HepG2 (cell line): ENCODE data around the gene CRK. TPM values are rescaled to one million over a fixed set of nuclear protein-coding genes. Genes with fewer than 3 reads are reported as not detected.

Experiments
- ELF3 ChIP-seq: IDR thresholded peaks from 2 replicates; pipeline ENCODE4 v1.6.1; 2016; ENCODE audit warnings: missing genetic modification reagents, missing compliant biosample characterization
- NFIC ChIP-seq: IDR thresholded peaks from 2 replicates; pipeline ENCODE4 v1.6.1; 2012; ENCODE audit warnings: mild to moderate bottlenecking, low read length, inconsistent platforms
- RXRB ChIP-seq: IDR thresholded peaks from 2 replicates; pipeline ENCODE4 v1.6.1; 2016; ENCODE audit warnings: borderline replicate concordance, missing genetic modification reagents, missing compliant biosample characterization
- SOX13 ChIP-seq, 3 experiments: fragments of 450-650 bp in 1 of 3; sonication (generic) in 1 of 3; formaldehyde crosslinking in 1 of 3; IDR thresholded peaks in 2 of 3; conservative IDR thresholded peaks in 1 of 3; 2 replicates each; pipeline versions ENCODE4 v1.5.0 to v1.6.1; 2016 to 2020; ENCODE audit warnings: antibody characterized with exemption in 1 of 3, mild to moderate bottlenecking in 1 of 3, missing compliant biosample characterization in 1 of 3, missing genetic modification reagents in 1 of 3, moderate library complexity in 1 of 3
- SRSF1 ChIP-seq: fragments of 200-400 bp; formaldehyde crosslinking; optimal IDR thresholded peaks from 2 replicates; pipeline ENCODE3; 2017; ENCODE audit warnings: mild to moderate bottlenecking, low read depth, low read length, moderate library complexity
- polyA plus RNA-seq, 8 experiments: library from polyadenylated mRNA; depleted of rRNA in 3 of 8; stranded (reverse) in 7 of 8; unstranded in 1 of 8; fragments of >200 nt; fragmentation: Illumina TruSeq in 4 of 8; extraction: Trizol in 4 of 8; gene quantifications; 2 replicates each; pipeline versions ENCODE4 v1.2.1 to v1.2.3, GENCODE V29; 2011 to 2016; ENCODE audit warnings: low read depth in 4 of 8, missing spikeins in 1 of 8, mixed read lengths in 1 of 8; ENCODE audit not compliant: insufficient read depth in 1 of 8
- total RNA-seq, 5 experiments: library from RNA; depleted of rRNA; stranded (reverse); fragments of >200 nt; fragmentation: Illumina TruSeq; extraction: Trizol; gene quantifications; 2 replicates each; pipeline ENCODE4 v1.2.3, GENCODE V29; 2016; ENCODE audit warnings: low read depth in 1 of 5
- TF ChIP-seq, protein P1 (sequence below): sonication (generic); formaldehyde crosslinking; IDR thresholded peaks from 2 replicates; pipeline ENCODE4 v1.8.0; 2022; ENCODE audit warnings: mild to moderate bottlenecking, missing genetic modification reagents
- TF ChIP-seq, protein P2 (sequence below), 2 experiments: fragments of 450-650 bp in 1 of 2; sonication (generic) in 1 of 2; formaldehyde crosslinking in 1 of 2; IDR thresholded peaks; 2 replicates each; pipeline versions ENCODE4 v1.6.1 to v1.8.0; 2016 to 2022; ENCODE audit warnings: antibody characterized with exemption in 1 of 2, mild to moderate bottlenecking in 1 of 2, missing genetic modification reagents in 1 of 2
- TF ChIP-seq, protein P3 (sequence below): IDR thresholded peaks from 2 replicates; pipeline ENCODE4 v1.6.1; 2016; ENCODE audit warnings: mild to moderate bottlenecking, missing biosample characterization, missing genetic modification reagents

The CRK gene
- total and polyA plus RNA-seq, 2 of the 13 experiments (the other 11 are each of a cell fraction or from before 2014, with no cell fraction given): 47.4 to 54.2 TPM

DNA sequence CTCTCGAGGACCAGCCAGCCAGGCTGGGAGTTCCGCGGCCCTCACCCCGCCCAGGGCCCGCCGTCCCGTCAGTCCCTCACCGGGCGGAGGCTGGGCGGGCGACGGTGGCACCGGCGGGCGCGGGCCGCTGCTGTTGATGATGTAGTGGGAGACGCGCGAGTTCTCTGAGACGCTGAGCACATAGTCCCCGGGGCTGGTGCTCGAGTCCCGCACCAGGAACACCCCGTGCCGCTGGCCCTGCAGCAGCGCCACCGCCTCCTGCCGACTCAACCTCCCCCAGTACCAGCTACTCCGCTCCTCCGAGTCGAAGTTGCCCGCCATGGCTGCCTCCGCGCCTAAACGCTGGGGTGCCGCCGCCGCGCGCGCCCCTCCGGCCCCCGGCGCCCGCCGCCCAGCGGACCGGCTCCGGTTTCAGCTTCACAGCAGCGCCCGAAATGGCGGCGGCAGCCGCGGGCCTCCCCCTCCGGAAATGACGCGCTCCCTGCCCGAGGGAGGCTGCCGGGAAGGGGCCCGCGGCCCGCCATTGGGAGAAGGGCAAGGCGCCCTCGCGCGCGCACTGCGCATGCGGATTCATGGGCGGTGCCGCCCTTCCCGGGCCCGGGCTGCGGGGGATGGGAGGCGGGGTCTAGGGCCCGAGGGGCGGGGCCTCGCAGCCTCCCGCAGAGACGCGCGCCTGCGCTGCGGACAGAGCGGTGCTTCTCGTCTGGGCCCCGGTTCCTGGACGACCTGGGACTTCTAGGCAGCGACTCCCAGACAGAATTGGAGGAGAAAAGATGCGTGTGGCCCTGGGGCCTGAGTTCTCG lies at the start of gene CRK (continued):
- TF ChIP-seq, protein P1, sequence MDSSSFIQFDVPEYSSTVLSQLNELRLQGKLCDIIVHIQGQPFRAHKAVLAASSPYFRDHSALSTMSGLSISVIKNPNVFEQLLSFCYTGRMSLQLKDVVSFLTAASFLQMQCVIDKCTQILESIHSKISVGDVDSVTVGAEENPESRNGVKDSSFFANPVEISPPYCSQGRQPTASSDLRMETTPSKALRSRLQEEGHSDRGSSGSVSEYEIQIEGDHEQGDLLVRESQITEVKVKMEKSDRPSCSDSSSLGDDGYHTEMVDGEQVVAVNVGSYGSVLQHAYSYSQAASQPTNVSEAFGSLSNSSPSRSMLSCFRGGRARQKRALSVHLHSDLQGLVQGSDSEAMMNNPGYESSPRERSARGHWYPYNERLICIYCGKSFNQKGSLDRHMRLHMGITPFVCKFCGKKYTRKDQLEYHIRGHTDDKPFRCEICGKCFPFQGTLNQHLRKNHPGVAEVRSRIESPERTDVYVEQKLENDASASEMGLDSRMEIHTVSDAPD (CRISPR knock-in tag): 0 out of 2 replicates have a peak, but pooled peaks have one; percentile 15
- no peak for TF ChIP-seq SOX13 (IDR thresholded peaks at IDR 0.05)
- no peak for TF ChIP-seq SOX13 (CRISPR knock-in tag; conservative IDR thresholded peaks at IDR 0.05 in 1 of 2, IDR thresholded peaks at IDR 0.05 in 1 of 2)
- TF ChIP-seq SRSF1: no peak
- no peak for TF ChIP-seq NFIC
- no peak for TF ChIP-seq RXRB
- TF ChIP-seq, protein P2, sequence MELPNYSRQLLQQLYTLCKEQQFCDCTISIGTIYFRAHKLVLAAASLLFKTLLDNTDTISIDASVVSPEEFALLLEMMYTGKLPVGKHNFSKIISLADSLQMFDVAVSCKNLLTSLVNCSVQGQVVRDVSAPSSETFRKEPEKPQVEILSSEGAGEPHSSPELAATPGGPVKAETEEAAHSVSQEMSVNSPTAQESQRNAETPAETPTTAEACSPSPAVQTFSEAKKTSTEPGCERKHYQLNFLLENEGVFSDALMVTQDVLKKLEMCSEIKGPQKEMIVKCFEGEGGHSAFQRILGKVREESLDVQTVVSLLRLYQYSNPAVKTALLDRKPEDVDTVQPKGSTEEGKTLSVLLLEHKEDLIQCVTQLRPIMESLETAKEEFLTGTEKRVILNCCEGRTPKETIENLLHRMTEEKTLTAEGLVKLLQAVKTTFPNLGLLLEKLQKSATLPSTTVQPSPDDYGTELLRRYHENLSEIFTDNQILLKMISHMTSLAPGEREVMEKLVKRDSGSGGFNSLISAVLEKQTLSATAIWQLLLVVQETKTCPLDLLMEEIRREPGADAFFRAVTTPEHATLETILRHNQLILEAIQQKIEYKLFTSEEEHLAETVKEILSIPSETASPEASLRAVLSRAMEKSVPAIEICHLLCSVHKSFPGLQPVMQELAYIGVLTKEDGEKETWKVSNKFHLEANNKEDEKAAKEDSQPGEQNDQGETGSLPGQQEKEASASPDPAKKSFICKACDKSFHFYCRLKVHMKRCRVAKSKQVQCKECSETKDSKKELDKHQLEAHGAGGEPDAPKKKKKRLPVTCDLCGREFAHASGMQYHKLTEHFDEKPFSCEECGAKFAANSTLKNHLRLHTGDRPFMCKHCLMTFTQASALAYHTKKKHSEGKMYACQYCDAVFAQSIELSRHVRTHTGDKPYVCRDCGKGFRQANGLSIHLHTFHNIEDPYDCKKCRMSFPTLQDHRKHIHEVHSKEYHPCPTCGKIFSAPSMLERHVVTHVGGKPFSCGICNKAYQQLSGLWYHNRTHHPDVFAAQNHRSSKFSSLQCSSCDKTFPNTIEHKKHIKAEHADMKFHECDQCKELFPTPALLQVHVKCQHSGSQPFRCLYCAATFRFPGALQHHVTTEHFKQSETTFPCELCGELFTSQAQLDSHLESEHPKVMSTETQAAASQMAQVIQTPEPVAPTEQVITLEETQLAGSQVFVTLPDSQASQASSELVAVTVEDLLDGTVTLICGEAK (IDR thresholded peaks at IDR 0.05): no peak
- TF ChIP-seq, protein P2 (CRISPR knock-in tag; IDR thresholded peaks at IDR 0.05): no peak
- TF ChIP-seq, protein P3, sequence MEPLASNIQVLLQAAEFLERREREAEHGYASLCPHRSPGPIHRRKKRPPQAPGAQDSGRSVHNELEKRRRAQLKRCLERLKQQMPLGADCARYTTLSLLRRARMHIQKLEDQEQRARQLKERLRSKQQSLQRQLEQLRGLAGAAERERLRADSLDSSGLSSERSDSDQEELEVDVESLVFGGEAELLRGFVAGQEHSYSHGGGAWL (CRISPR knock-in tag): peak; percentile 61; the same call in 1 of the 2 replicates
- TF ChIP-seq ELF3 (CRISPR knock-in tag): peak; percentile 34; the same call in 1 of the 2 replicates
